IMR-90 (cell line): ENCODE measurements around the gene PPP1R12B. TPM values are rescaled to one million over a fixed set of nuclear protein-coding genes. Genes with fewer than 3 reads are reported as not detected.

Source experiments
- ATAC-seq: fragments of 200-7000 bp; cut with Tn5 transposase; 2 replicates; pipeline ENCODE4 v1.9.1; 2020; ENCODE audit warnings: low read depth, mild to moderate bottlenecking, moderate library complexity
- BruUV-seq: library from RNA; stranded (reverse); fragments of 400-500 nt; replicated peaks from 2 replicates; lab custom pipeline; 2021; lab: Mats Ljungman, UMichigan
- CTCF ChIA-PET: fragments of 300-600 bp; formaldehyde crosslinking; extraction: SDS; loops from one replicate; lab custom pipeline; 2021; ENCODE audit warnings: antibody characterized with exemption; lab: Yijun Ruan, JAX
- POLR2A ChIA-PET: fragments of 300-600 bp; sonication (Branson Sonifier 250); formaldehyde crosslinking; loops from one replicate; lab custom pipeline; 2022; ENCODE audit warnings: antibody characterized with exemption; ENCODE audit not compliant: unreplicated experiment; lab: Charles Lee
- DNase-seq: peaks from one replicate; pipeline ENCODE4 v3.0.0; 2013
- H2AFZ ChIP-seq: replicated peaks from 2 replicates; pipeline ENCODE3; 2013; ENCODE audit warnings: low read length, mild to moderate bottlenecking; ENCODE audit not compliant: poor library complexity
- H2AK5ac ChIP-seq: 2 replicates; pipeline ENCODE4 v1.6.1; 2013; ENCODE audit warnings: low read depth, low read length, inconsistent platforms
- H2AK9ac ChIP-seq: replicated peaks from 2 replicates; pipeline ENCODE3; 2013; ENCODE audit warnings: mild to moderate bottlenecking, low read depth, low read length, moderate library complexity; ENCODE audit not compliant: poor library complexity
- H2BK120ac ChIP-seq: 2 replicates; pipeline ENCODE4 v1.6.1; 2013; ENCODE audit warnings: low read depth, low read length, inconsistent platforms
- H2BK15ac ChIP-seq: 3 replicates; pipeline ENCODE4 v1.6.1; 2013; ENCODE audit warnings: low read depth, low read length, inconsistent platforms
- H2BK20ac ChIP-seq: 2 replicates; pipeline ENCODE4 v1.6.1; 2013; ENCODE audit warnings: low read depth, mild to moderate bottlenecking, inconsistent platforms, low read length, moderate library complexity
- H2BK5ac ChIP-seq: 2 replicates; pipeline ENCODE4 v1.6.1; 2013; ENCODE audit warnings: mild to moderate bottlenecking, low read depth, low read length, inconsistent platforms; ENCODE audit not compliant: poor library complexity, severe bottlenecking
- H3K14ac ChIP-seq: replicated peaks from 2 replicates; pipeline ENCODE4 v1.6.1; 2013; ENCODE audit warnings: low read depth, low read length, inconsistent platforms
- H3K18ac ChIP-seq: 2 replicates; pipeline ENCODE4 v1.6.1; 2013; ENCODE audit warnings: low read depth, low read length, control low read depth
- H3K23ac ChIP-seq: 2 replicates; pipeline ENCODE4 v1.6.1; 2013; ENCODE audit warnings: low read depth, low read length, inconsistent platforms
- H3K27ac ChIP-seq: 2 replicates; pipeline ENCODE4 v1.5.1; 2013; ENCODE audit warnings: mild to moderate bottlenecking, control low read depth, low read length; ENCODE audit not compliant: insufficient read depth
- H3K27me3 ChIP-seq: 2 replicates; pipeline ENCODE4 v1.6.1; 2013; ENCODE audit warnings: low read length; ENCODE audit not compliant: control insufficient read depth, insufficient read depth
- H3K36me3 ChIP-seq: 2 replicates; pipeline ENCODE4 v1.6.1; 2013; ENCODE audit warnings: low read length, mixed read lengths; ENCODE audit not compliant: control insufficient read depth, insufficient read depth
- H3K4ac ChIP-seq: 2 replicates; pipeline ENCODE4 v1.6.1; 2013; ENCODE audit warnings: low read depth, low read length, inconsistent platforms
- H3K4me1 ChIP-seq: 2 replicates; pipeline ENCODE4 v1.6.1; 2013; ENCODE audit warnings: low read length, mixed read lengths; ENCODE audit not compliant: control insufficient read depth, insufficient read depth
- H3K4me2 ChIP-seq: 2 replicates; pipeline ENCODE4 v1.6.1; 2013; ENCODE audit warnings: low read depth, mild to moderate bottlenecking, control low read depth, low read length, moderate library complexity
- H3K4me3 ChIP-seq: 2 replicates; pipeline ENCODE4 v1.5.1; 2013; ENCODE audit warnings: low read depth, mild to moderate bottlenecking, control low read depth, low read length, moderate library complexity; ENCODE audit not compliant: insufficient read depth
- H3K56ac ChIP-seq: 2 replicates; pipeline ENCODE4 v1.6.1; 2013; ENCODE audit warnings: low read length, inconsistent platforms; ENCODE audit not compliant: insufficient read depth; ENCODE audit errors: extremely low read depth
- H3K79me1 ChIP-seq, 2 experiments: 2 replicates each; pipeline ENCODE4 v1.6.1; 2013; ENCODE audit warnings: low read length in 2 of 2, inconsistent platforms in 1 of 2, low read depth in 1 of 2
- H3K9ac ChIP-seq: 2 replicates; pipeline ENCODE4 v1.6.1; 2013; ENCODE audit warnings: low read depth, low read length, control low read depth
- H3K9me1 ChIP-seq: 2 replicates; pipeline ENCODE4 v1.6.1; 2013; ENCODE audit warnings: low read length, inconsistent platforms; ENCODE audit not compliant: insufficient read depth
- H3K9me3 ChIP-seq: 2 replicates; pipeline ENCODE4 v1.6.1; 2013; ENCODE audit warnings: low read length; ENCODE audit not compliant: control insufficient read depth, insufficient read depth
- H4K20me1 ChIP-seq: 2 replicates; pipeline ENCODE4 v1.6.1; 2013; ENCODE audit warnings: low read length, inconsistent platforms; ENCODE audit not compliant: insufficient read depth
- H4K5ac ChIP-seq: 2 replicates; pipeline ENCODE4 v1.6.1; 2013; ENCODE audit warnings: mild to moderate bottlenecking, low read depth, low read length, control low read depth
- H4K8ac ChIP-seq, 2 experiments: 2 replicates each; pipeline ENCODE4 v1.6.1; 2013; ENCODE audit warnings: low read depth in 2 of 2, low read length in 2 of 2, control low read depth in 1 of 2, inconsistent platforms in 1 of 2
- H4K91ac ChIP-seq: 2 replicates; pipeline ENCODE4 v1.6.1; 2013; ENCODE audit warnings: low read depth, low read length, inconsistent platforms; ENCODE audit not compliant: insufficient read depth
- BHLHE40 ChIP-seq: fragments of 150-350 bp; IDR thresholded peaks from 2 replicates; pipeline ENCODE4 v1.6.1; 2016; ENCODE audit warnings: mild to moderate bottlenecking, low read depth, low read length
- CEBPB ChIP-seq: IDR thresholded peaks from 2 replicates; pipeline ENCODE4 v1.6.1; 2012; ENCODE audit warnings: low read depth, low read length, improper control_type of control experiment
- CHD1 ChIP-seq: IDR thresholded peaks from 2 replicates; pipeline ENCODE4 v1.6.1; 2012; ENCODE audit warnings: low read depth, low read length, improper control_type of control experiment
- MAZ ChIP-seq: IDR thresholded peaks from 2 replicates; pipeline ENCODE4 v1.6.1; 2012; ENCODE audit warnings: low read depth, mild to moderate bottlenecking, low read length, improper control_type of control experiment, moderate library complexity, borderline replicate concordance
- MXI1 ChIP-seq: IDR thresholded peaks from 2 replicates; pipeline ENCODE4 v1.6.1; 2012; ENCODE audit warnings: low read depth, mild to moderate bottlenecking, low read length, moderate library complexity, borderline replicate concordance
- NFE2L2 ChIP-seq: fragments of 150-350 bp; IDR thresholded peaks from 2 replicates; pipeline ENCODE4 v1.6.1; 2016; ENCODE audit warnings: low read depth, mild to moderate bottlenecking, low read length
- POLR2A ChIP-seq: IDR thresholded peaks from 2 replicates; pipeline ENCODE4 v1.6.1; 2012; ENCODE audit warnings: mild to moderate bottlenecking, low read depth, low read length
- RAD21 ChIP-seq: IDR thresholded peaks from 2 replicates; pipeline ENCODE4 v1.6.1; 2012; ENCODE audit warnings: low read length, improper control_type of control experiment
- RFX5 ChIP-seq: IDR thresholded peaks from 2 replicates; pipeline ENCODE4 v1.8.0; 2012; ENCODE audit warnings: low read depth, mild to moderate bottlenecking, low read length, moderate library complexity
- SMC3 ChIP-seq: fragments of 150-350 bp; IDR thresholded peaks from 2 replicates; pipeline ENCODE4 v1.6.1; 2016; ENCODE audit warnings: low read depth, mild to moderate bottlenecking, antibody characterized with exemption, low read length, moderate library complexity
- WGBS, 2 experiments: methylation state at CpG; one replicate each; pipeline versions ENCODE4 v1.1.5 to v1.1.7; 2013; ENCODE audit warnings: missing lambda C conversion rate in 2 of 2; ENCODE audit not compliant: insufficient read length in 1 of 2; ENCODE audit errors: extremely low coverage in 2 of 2; 5-methylcytosine and 5-hydroxymethylcytosine counted together
- dilution Hi-C: fragments of 300-500 bp; cut with HindIII; formaldehyde crosslinking; loops from one replicate; pipeline ENCODE4 v1.14.3; 2018; ENCODE audit warnings: low sequenced_read_pairs; ENCODE audit not compliant: unreplicated experiment
- in situ Hi-C: fragments of 300-500 bp; cut with MboI; formaldehyde crosslinking; loops from 3 replicates; pipeline ENCODE4 v1.14.3; 2019; ENCODE audit warnings: low sequenced_read_pairs, inconsistent platforms, mixed read lengths
- intact Hi-C: fragments of 100-400 bp; cut with micrococcal nuclease; formaldehyde crosslinking; loops from 2 replicates; pipeline ENCODE4 v1.10.0; 2022
- polyA plus RNA-seq, 3 experiments: library from polyadenylated mRNA; depleted of rRNA; stranded (reverse); fragments of >200 nt; gene quantifications; 2 replicates each; pipeline ENCODE4 v1.2.3, GENCODE V29; 2012; ENCODE audit warnings: low replicate concordance in 1 of 3
- total RNA-seq: library from RNA; depleted of rRNA; stranded (reverse); fragments of >200 nt; gene quantifications from 2 replicates; pipeline ENCODE4 v1.2.3, GENCODE V29; 2012
- TF ChIP-seq, protein P1 (sequence below): fragments of 150-350 bp; IDR thresholded peaks from 2 replicates; pipeline ENCODE4 v1.6.1; 2017; ENCODE audit warnings: mild to moderate bottlenecking, antibody characterized with exemption, low read length, low read depth
- TF ChIP-seq, protein P2 (sequence below): fragments of 150-350 bp; IDR thresholded peaks from 2 replicates; pipeline ENCODE4 v1.6.1; 2016; ENCODE audit warnings: low read depth, mild to moderate bottlenecking, low read length, moderate library complexity, borderline replicate concordance
- TF ChIP-seq, protein P3 (sequence below): conservative IDR thresholded peaks from 2 replicates; pipeline ENCODE4 v1.5.1; 2012; ENCODE audit warnings: mild to moderate bottlenecking, low read depth, low read length, improper control_type of control experiment

The PPP1R12B gene
- total and polyA plus RNA-seq, 2 of the 4 experiments (the other 2 are of a cell fraction) = 8.5 to 12.0 TPM

DNA sequence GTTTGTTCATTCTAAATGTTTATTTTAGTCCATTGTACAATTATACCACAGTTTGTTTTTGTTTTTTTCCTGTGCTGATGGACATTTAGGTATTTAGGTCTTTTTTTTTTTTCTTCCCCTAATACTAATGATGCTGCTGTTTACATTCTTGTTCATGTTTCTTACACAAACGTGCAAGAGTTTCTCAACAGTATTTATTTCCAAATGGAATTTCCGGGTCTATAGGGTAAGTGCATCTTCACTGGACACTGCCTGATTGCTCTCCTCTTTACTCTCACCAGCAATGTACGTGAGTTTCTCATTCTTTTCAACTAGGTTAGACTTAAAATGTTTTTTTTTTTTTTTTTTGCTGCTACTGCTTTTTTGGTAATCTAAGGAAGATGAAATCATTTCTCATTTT, 122.7 kb downstream of the PPP1R12B start:
- no peak for ATAC-seq
- no peak for DNase-seq
- Histone ChIP-seq H3K9ac (no peak overlapping the region), H3K9me3 (no peaks in the 10 kb centered on the region), H3K4me3 (no peak overlapping the region), H3K79me1 (0 out of 4 replicates have a peak, but pooled peaks cover 0 to 2% of the 10 kb centered on the region in 2 experiments), H2BK120ac (no peak overlapping the region), H3K18ac (no peak overlapping the region), H3K56ac (no peak overlapping the region), H2BK5ac (no peak overlapping the region), H3K27ac (no peak overlapping the region), H2BK15ac (no peak overlapping the region), H3K36me3 (no peaks in the 10 kb centered on the region), H4K91ac (no peak overlapping the region), H4K5ac (no peak overlapping the region), H3K27me3 (no peaks in the 10 kb centered on the region), H2BK20ac (no peak overlapping the region), H2AK5ac (no peak overlapping the region), H2AK9ac (no peak overlapping the region), H3K9me1 (no peaks in the 10 kb centered on the region), H4K20me1 (no peaks in the 10 kb centered on the region), H2AFZ (no peak overlapping the region), H4K8ac (no peak overlapping the region), H3K4ac (no peak overlapping the region), H3K23ac (no peak overlapping the region), H3K14ac (no peak overlapping the region), H3K4me1 (no peaks in the 10 kb centered on the region; the same call in 1 of the 2 replicates), H3K4me2 (no peak overlapping the region)
- CTCF ChIA-PET = no interaction called here
- POLR2A ChIA-PET = no interaction called here
- WGBS, 2 experiments = no CpG with 5 or more reads among the region's 3 CpGs
- no peak for TF ChIP-seq MAZ
- TF ChIP-seq POLR2A = no peak
- no peak for TF ChIP-seq MXI1
- TF ChIP-seq, protein P1, sequence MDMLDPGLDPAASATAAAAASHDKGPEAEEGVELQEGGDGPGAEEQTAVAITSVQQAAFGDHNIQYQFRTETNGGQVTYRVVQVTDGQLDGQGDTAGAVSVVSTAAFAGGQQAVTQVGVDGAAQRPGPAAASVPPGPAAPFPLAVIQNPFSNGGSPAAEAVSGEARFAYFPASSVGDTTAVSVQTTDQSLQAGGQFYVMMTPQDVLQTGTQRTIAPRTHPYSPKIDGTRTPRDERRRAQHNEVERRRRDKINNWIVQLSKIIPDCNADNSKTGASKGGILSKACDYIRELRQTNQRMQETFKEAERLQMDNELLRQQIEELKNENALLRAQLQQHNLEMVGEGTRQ = no peak
- TF ChIP-seq, protein P2, sequence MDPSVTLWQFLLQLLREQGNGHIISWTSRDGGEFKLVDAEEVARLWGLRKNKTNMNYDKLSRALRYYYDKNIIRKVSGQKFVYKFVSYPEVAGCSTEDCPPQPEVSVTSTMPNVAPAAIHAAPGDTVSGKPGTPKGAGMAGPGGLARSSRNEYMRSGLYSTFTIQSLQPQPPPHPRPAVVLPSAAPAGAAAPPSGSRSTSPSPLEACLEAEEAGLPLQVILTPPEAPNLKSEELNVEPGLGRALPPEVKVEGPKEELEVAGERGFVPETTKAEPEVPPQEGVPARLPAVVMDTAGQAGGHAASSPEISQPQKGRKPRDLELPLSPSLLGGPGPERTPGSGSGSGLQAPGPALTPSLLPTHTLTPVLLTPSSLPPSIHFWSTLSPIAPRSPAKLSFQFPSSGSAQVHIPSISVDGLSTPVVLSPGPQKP = no peak
- no peak for TF ChIP-seq RAD21
- no peak for TF ChIP-seq RFX5
- no peak for TF ChIP-seq CHD1
- no peak for TF ChIP-seq CEBPB
- no peak for TF ChIP-seq SMC3
- no peak for TF ChIP-seq NFE2L2
- no peak; the same call in 1 of the 2 replicates for TF ChIP-seq BHLHE40
- TF ChIP-seq, protein P3, sequence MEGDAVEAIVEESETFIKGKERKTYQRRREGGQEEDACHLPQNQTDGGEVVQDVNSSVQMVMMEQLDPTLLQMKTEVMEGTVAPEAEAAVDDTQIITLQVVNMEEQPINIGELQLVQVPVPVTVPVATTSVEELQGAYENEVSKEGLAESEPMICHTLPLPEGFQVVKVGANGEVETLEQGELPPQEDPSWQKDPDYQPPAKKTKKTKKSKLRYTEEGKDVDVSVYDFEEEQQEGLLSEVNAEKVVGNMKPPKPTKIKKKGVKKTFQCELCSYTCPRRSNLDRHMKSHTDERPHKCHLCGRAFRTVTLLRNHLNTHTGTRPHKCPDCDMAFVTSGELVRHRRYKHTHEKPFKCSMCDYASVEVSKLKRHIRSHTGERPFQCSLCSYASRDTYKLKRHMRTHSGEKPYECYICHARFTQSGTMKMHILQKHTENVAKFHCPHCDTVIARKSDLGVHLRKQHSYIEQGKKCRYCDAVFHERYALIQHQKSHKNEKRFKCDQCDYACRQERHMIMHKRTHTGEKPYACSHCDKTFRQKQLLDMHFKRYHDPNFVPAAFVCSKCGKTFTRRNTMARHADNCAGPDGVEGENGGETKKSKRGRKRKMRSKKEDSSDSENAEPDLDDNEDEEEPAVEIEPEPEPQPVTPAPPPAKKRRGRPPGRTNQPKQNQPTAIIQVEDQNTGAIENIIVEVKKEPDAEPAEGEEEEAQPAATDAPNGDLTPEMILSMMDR = no peak
- dilution Hi-C loops (no loop called here), in situ Hi-C loops (no loop called here), intact Hi-C loops (no loop called here)
- no TSS peak for BruUV-seq
